ENCODE results near the gene PCGF1. TPM values are rescaled to one million over a fixed set of nuclear protein-coding genes. Genes with fewer than 3 reads are reported as not detected.
A peak's percentile ranks its signal among the peaks of the same experiment; 100 is the strongest.

The PCGF1 gene
- total RNA-seq, 1 experiment from 2014 or later: 33.0 TPM

- H3K36me3 ChIP-seq (ENCODE audit: insufficient read depth, low read length, poor library complexity, severe bottlenecking): peaks cover 18% of the 10 kb centered on the region
- ChIA-PET CTCF (no interaction called here), POLR2A (ENCODE audit: low non-redundant PET) (no interaction called here)
- no peak overlapping the region for H3K27ac ChIP-seq (ENCODE audit: low read depth, low read length, poor library complexity, severe bottlenecking)
- no peaks in the 10 kb centered on the region for H3K4me1 ChIP-seq (ENCODE audit: insufficient read depth, low read length, poor library complexity, severe bottlenecking)
- DNase-seq (ENCODE audit: low spot score): no peak
- no TSS peak for BruUV-seq (replicated peaks)
- peaks cover 29% of the 10 kb centered on the region for H3K27me3 ChIP-seq (replicated peaks; ENCODE audit: insufficient read depth, low read depth, low read length, poor library complexity)
- no peak for TF ChIP-seq CTCF (conservative IDR thresholded peaks at IDR 0.05; ENCODE audit: low read depth, low read length)
- TF ChIP-seq EZH2 (IDR thresholded peaks at IDR 0.05; ENCODE audit: borderline replicate concordance, low read depth, low read length, poor library complexity, severe bottlenecking): no peak
- intact Hi-C loops (cut with micrococcal nuclease; ENCODE audit: unreplicated experiment): no loop called here
- H3K4me3 ChIP-seq (ENCODE audit: low read depth, low read length, poor library complexity, severe bottlenecking): no peak overlapping the region
- H3K9me3 ChIP-seq (ENCODE audit: low read depth, low read length, poor library complexity, severe bottlenecking): no peaks in the 10 kb centered on the region
Measured at GRCh38 chr2:74522516-74522915, 15.0 kb upstream of the PCGF1 start.

- Histone ChIP-seq H3K27ac (ENCODE audit: low read depth, low read length, poor library complexity, severe bottlenecking) (no peak overlapping the region), H3K27me3 (replicated peaks; ENCODE audit: insufficient read depth, low read depth, low read length, poor library complexity) (peaks cover 76% of the 10 kb centered on the region), H3K9me3 (ENCODE audit: low read depth, low read length, poor library complexity, severe bottlenecking) (no peaks in the 10 kb centered on the region), H3K4me3 (ENCODE audit: low read depth, low read length, poor library complexity, severe bottlenecking) (no peak overlapping the region), H3K36me3 (ENCODE audit: insufficient read depth, low read length, poor library complexity, severe bottlenecking) (no peaks in the 10 kb centered on the region), H3K4me1 (ENCODE audit: insufficient read depth, low read length, poor library complexity, severe bottlenecking) (peaks cover 21% of the 10 kb centered on the region)
- CTCF ChIA-PET: no interaction called here
- BruUV-seq (replicated peaks): no TSS peak
- TF ChIP-seq EZH2 (IDR thresholded peaks at IDR 0.05; ENCODE audit: borderline replicate concordance, low read depth, low read length, poor library complexity, severe bottlenecking): no peak
- TF ChIP-seq CTCF (conservative IDR thresholded peaks at IDR 0.05; ENCODE audit: low read depth, low read length): no peak
- intact Hi-C loops (cut with micrococcal nuclease; ENCODE audit: unreplicated experiment): no loop called here
- DNase-seq (ENCODE audit: low spot score): no peak
- POLR2A ChIA-PET (ENCODE audit: low non-redundant PET): no interaction called here
Measured at GRCh38 chr2:74516650-74517049, 9.2 kb upstream of the PCGF1 start.

GRCh38 chr2:74515981-74516633 is 8.6 kb upstream of the PCGF1 start:
- CTCF ChIA-PET: no interaction called here

More at GRCh38 chr2:74515981-74516633, 8.6 kb upstream of the PCGF1 start:
- no peak overlapping the region for H3K4me3 ChIP-seq (ENCODE audit: low read depth, low read length, poor library complexity, severe bottlenecking)
- BruUV-seq (replicated peaks): no TSS peak
- H3K27ac ChIP-seq (ENCODE audit: low read depth, low read length, poor library complexity, severe bottlenecking): no peak overlapping the region
- intact Hi-C loops (cut with micrococcal nuclease; ENCODE audit: unreplicated experiment): no loop called here
- no peaks in the 10 kb centered on the region for H3K9me3 ChIP-seq (ENCODE audit: low read depth, low read length, poor library complexity, severe bottlenecking)
- H3K27me3 ChIP-seq (replicated peaks; ENCODE audit: insufficient read depth, low read depth, low read length, poor library complexity): peaks cover 76% of the 10 kb centered on the region
- TF ChIP-seq EZH2 (IDR thresholded peaks at IDR 0.05; ENCODE audit: borderline replicate concordance, low read depth, low read length, poor library complexity, severe bottlenecking) (no peak), CTCF (conservative IDR thresholded peaks at IDR 0.05; ENCODE audit: low read depth, low read length) (no peak)
- DNase-seq (ENCODE audit: low spot score): peak; percentile 38
- peaks cover 21% of the 10 kb centered on the region for H3K4me1 ChIP-seq (ENCODE audit: insufficient read depth, low read length, poor library complexity, severe bottlenecking)
- no peaks in the 10 kb centered on the region for H3K36me3 ChIP-seq (ENCODE audit: insufficient read depth, low read length, poor library complexity, severe bottlenecking)
- POLR2A ChIA-PET (ENCODE audit: low non-redundant PET): no interaction called here
